Anterior cingulate cortex (tissue), 58 donors: ENCODE data around the gene HAUS8.

Experiments
- DNase-seq, 58 donors: peaks; one replicate each; lab custom pipeline; 2025; lab: John Stamatoyannopoulos, UW

HAUS8 gene

DNA sequence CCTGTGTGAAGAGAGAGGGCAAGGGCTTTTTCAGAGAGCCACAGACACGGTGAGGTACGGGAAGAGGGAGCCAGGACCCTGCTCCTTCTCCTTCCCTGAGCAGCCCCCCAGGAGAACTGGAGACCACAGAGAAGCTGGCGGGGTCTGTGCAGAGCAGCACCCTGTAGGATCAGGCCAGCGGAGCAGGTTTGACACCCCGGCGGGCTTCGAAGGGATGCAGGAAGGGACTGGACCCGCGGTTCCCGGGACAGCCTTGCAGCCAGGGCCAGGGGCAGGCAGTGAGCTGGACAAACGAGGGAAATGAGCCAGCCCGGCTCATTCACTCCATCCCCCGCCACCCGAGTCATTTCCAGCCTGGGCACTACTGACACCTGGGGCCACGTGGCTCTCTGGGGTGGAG, 70.9 kb downstream of the HAUS8 start:
- DNase-seq: no peak

DNA sequence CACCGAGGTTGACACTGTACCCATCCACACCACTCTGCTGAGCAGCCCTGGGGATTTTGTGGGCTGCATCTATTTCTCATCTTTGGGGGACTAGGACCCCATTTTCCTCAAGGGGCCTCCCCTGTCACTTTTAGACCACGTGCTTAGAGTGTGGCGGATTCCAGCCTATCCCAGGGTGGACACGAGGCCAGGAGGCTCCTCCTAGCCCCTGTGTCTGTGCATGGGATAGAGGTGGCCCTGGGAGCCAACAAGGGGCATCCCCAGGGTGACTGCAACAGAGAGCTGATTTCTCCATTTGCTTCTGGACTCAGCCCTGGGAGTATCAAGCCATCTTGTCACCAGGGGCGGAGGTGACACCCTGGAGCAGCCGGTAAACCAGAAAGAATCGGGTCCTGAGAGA, 72.8 kb downstream of the HAUS8 start:
- no peak for DNase-seq

DNA sequence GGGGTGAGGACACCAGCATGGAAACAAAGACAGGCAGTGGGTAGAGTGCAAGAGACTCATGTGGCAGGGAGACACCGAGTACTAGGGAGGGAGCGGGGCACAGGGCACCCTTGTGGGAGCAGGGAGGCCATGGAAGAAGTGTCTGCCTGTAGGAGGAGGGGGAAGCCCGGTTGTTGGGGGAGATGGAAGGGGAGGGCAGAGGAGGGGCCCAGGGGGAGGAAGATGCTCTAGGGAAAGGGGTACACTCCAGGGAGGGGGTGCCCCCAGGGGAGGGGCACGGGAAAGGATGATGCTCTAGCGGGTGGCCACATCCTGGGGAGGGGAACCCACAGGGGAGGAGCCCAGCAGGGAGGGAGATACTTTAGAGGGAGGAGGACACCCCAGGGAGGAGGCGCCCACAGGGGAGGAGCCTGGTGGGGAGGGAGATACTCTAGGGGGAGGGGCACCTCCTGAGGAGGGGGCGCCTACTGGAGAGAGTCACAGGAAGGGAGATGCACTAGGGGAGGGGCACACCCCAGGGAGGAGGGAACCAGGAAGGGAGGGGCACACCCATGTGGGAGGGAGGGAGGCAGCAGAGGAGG, 73.6 kb downstream of the HAUS8 start:
- DNase-seq: no peak
